Nephron (organoid): ENCODE data around the gene LAMA1.

ENCODE experiments used
- H3K27ac Mint-ChIP-seq, 3 experiments: 2 replicates each; pipeline ENCODE4 v1.8.0; 2020; ENCODE audit warnings: mixed read lengths in 3 of 3, mild to moderate bottlenecking in 2 of 3, moderate library complexity in 1 of 3
- H3K27me3 Mint-ChIP-seq: 2 replicates; pipeline ENCODE4 v1.8.0; 2021; ENCODE audit warnings: low read depth, mild to moderate bottlenecking, moderate library complexity, mixed read lengths
- H3K36me3 Mint-ChIP-seq: 2 replicates; pipeline ENCODE4 v1.8.0; 2020; ENCODE audit warnings: low read depth, mixed read lengths
- H3K4me1 Mint-ChIP-seq: 2 replicates; pipeline ENCODE4 v1.8.0; 2020; ENCODE audit warnings: mixed read lengths
- H3K4me3 Mint-ChIP-seq, 3 experiments: 2 replicates each; pipeline ENCODE4 v1.8.0; 2020; ENCODE audit warnings: mild to moderate bottlenecking in 3 of 3, mixed read lengths in 3 of 3, moderate library complexity in 2 of 3
- H3K9me3 Mint-ChIP-seq: 2 replicates; pipeline ENCODE4 v1.8.0; 2020; ENCODE audit warnings: mixed read lengths
- CTCF ChIP-seq, 3 experiments: fragments of 200-600 bp; sonication (generic); IDR thresholded peaks; one replicate each; pipeline ENCODE4 v1.5.0; 2021; ENCODE audit warnings: antibody characterized with exemption in 3 of 3; ENCODE audit not compliant: unreplicated experiment in 3 of 3

LAMA1 gene

DNA sequence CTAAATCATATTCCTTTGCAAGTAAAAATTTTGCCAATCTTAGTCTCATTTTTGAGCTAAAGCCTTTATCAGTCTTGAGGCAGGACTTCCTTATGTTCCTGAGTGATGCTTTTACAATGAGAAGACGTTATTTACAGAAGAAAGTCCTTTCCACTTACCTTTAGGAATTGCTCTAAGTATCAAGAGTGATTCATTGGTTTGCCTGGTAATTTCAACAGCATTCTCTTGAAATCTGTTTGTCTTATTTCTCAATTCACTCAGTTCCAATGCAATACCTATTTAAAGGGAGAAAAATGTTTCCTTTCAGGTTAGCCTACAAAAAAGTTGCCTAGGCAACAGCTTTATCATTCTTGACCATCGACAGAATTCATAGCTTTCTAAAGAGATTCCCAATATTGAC lies 137.2 kb downstream of the LAMA1 start:
- no peak for TF ChIP-seq CTCF (IDR thresholded peaks at IDR 0.05; ENCODE audit: unreplicated experiment in 3 of 3)
- Mint-ChIP-seq H3K4me1 (no peaks in the 10 kb centered on the region), H3K4me3 (no peak overlapping the region), H3K27ac (no peak overlapping the region), H3K36me3 (peaks cover 30% of the 10 kb centered on the region), H3K9me3 (no peaks in the 10 kb centered on the region), H3K27me3 (no peaks in the 10 kb centered on the region)

GRCh38 chr18:6979954-6980353 lies 137.6 kb downstream of the LAMA1 start:
- no peak overlapping the region for H3K27ac Mint-ChIP-seq
- H3K4me1 Mint-ChIP-seq = no peaks in the 10 kb centered on the region
- TF ChIP-seq CTCF (IDR thresholded peaks at IDR 0.05; ENCODE audit: unreplicated experiment in 3 of 3) = no peak
- H3K4me3 Mint-ChIP-seq = no peak overlapping the region
- H3K27me3 Mint-ChIP-seq = no peaks in the 10 kb centered on the region
- peaks cover 30% of the 10 kb centered on the region for H3K36me3 Mint-ChIP-seq
- H3K9me3 Mint-ChIP-seq = no peaks in the 10 kb centered on the region

- Mint-ChIP-seq H3K36me3 (peaks cover 41% of the 10 kb centered on the region), H3K27me3 (no peaks in the 10 kb centered on the region)
Observed at GRCh38 chr18:6976935-6977334, 140.7 kb downstream of the LAMA1 start.

GRCh38 chr18:6975084-6975483 lies 142.5 kb downstream of the LAMA1 start:
- Mint-ChIP-seq H3K9me3 (no peaks in the 10 kb centered on the region), H3K4me1 (no peaks in the 10 kb centered on the region), H3K4me3 (no peak overlapping the region), H3K36me3 (peaks cover 40% of the 10 kb centered on the region), H3K27me3 (no peaks in the 10 kb centered on the region), H3K27ac (no peak overlapping the region)
- TF ChIP-seq CTCF (IDR thresholded peaks at IDR 0.05; ENCODE audit: unreplicated experiment in 3 of 3) = no peak

More at GRCh38 chr18:6976935-6977334, 140.7 kb downstream of the LAMA1 start:
- no peaks in the 10 kb centered on the region for H3K9me3 Mint-ChIP-seq
- H3K4me3 Mint-ChIP-seq = no peak overlapping the region
- H3K4me1 Mint-ChIP-seq = no peaks in the 10 kb centered on the region
- no peak for TF ChIP-seq CTCF (IDR thresholded peaks at IDR 0.05; ENCODE audit: unreplicated experiment in 3 of 3)
- H3K27ac Mint-ChIP-seq = no peak overlapping the region

DNA sequence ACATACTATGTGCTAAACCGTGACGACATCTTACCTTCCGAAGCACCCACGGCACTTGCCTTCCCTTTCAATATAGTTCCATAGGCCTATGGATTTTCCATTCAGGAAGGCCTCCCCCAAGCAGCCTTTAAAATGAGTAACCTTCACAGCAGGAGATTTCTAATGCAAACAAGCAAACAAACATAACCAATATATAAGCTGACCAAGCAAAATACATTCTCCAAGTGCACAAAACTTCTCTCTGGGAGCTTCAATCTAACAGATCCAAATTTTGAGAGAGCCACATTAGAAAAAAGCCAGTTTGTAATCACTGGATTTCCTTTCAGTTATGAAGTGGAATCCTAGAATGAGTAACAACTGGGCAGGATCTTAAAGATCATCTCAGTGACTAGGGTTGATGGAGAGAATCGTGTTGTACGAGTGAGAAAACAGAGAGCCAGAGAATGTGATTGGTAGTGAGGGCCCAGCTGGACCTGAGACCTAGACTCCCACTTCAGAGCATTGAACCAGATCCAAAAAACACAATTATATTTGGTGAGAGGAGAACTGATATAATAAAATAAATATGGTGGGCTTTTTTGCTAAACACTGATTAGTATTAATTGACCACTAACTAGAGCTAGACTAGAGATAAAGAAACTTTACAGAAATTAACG lies 145.6 kb downstream of the LAMA1 start:
- H3K27ac Mint-ChIP-seq = peak overlapping the region in 1 of 3 experiments; percentile 2
- H3K4me1 Mint-ChIP-seq = no peaks in the 10 kb centered on the region
- no peaks in the 10 kb centered on the region for H3K9me3 Mint-ChIP-seq
- peaks cover 38% of the 10 kb centered on the region for H3K36me3 Mint-ChIP-seq
- no peaks in the 10 kb centered on the region for H3K27me3 Mint-ChIP-seq
- TF ChIP-seq CTCF (IDR thresholded peaks at IDR 0.05; ENCODE audit: unreplicated experiment in 3 of 3) = no peak
- H3K4me3 Mint-ChIP-seq = no peak overlapping the region

DNA sequence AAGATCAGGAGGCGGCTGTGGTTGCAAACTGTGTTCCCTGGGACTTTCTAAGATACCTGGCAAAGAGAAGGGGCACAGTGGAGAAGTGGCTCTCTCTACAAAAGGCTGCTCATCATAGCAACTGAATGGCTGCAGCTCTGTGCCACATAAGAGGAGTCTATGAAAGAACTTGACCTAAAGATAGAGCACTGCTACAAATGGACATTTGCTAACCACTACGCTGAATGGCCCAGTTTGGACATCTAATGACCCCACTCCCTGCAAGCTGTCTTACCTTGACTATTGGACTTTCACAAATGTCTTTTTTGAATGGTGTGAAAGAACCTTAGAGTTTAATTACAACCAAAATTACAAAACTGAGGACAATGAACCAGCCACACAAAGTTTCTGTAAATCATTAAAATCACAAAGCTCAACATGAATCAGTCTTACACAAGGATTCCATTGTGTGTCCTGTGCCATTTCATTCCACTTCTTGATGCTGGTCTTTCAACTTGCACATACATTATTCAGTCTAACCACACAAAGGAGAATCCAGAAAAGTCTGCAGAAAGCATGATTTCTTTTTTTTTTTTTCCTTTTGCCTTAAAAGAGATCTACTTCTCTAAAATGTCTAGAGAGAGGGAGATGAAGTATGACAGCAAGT lies 154.0 kb downstream of the LAMA1 start:
- H3K27ac Mint-ChIP-seq = no peak overlapping the region
- TF ChIP-seq CTCF (IDR thresholded peaks at IDR 0.05; ENCODE audit: unreplicated experiment in 3 of 3) = no peak
- no peak overlapping the region for H3K4me3 Mint-ChIP-seq
- no peaks in the 10 kb centered on the region for H3K27me3 Mint-ChIP-seq
- H3K9me3 Mint-ChIP-seq = no peaks in the 10 kb centered on the region
- H3K4me1 Mint-ChIP-seq = no peaks in the 10 kb centered on the region
- peaks cover 54% of the 10 kb centered on the region for H3K36me3 Mint-ChIP-seq
